ENCODE data around the gene GALNT1.

DNA sequence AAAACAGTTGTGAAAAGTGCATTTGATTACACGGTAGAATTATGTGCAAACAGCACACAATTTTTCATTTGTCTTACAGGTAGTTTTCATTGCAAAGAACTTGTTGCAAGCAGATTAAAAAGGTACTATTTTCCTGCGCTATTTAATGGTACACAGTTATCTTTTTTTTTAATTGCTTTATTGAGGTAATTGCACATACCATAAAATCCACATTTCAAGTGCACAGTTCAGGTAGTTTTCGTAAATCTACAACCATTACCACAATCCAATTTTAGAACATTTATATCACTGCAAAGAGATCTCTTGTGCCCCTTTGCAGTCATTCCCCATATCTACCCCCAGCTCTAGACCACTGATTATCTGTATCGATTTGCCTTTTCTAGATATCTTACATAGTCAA, 2.6 kb upstream of the GALNT1 start:
- TF ChIP-seq, protein P1, sequence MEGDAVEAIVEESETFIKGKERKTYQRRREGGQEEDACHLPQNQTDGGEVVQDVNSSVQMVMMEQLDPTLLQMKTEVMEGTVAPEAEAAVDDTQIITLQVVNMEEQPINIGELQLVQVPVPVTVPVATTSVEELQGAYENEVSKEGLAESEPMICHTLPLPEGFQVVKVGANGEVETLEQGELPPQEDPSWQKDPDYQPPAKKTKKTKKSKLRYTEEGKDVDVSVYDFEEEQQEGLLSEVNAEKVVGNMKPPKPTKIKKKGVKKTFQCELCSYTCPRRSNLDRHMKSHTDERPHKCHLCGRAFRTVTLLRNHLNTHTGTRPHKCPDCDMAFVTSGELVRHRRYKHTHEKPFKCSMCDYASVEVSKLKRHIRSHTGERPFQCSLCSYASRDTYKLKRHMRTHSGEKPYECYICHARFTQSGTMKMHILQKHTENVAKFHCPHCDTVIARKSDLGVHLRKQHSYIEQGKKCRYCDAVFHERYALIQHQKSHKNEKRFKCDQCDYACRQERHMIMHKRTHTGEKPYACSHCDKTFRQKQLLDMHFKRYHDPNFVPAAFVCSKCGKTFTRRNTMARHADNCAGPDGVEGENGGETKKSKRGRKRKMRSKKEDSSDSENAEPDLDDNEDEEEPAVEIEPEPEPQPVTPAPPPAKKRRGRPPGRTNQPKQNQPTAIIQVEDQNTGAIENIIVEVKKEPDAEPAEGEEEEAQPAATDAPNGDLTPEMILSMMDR (IDR thresholded peaks at IDR 0.05), result no peak
- no peak for TF ChIP-seq POLR2A (IDR thresholded peaks at IDR 0.05)
